Activated naive CD4-positive, alpha-beta T cell treated with anti-CD3 and anti-CD28 coated beads, Interleukin-2, amount 50 U/mL, for 24 hours (primary cell): Measurements from ENCODE around the gene LIMA1.

Experiments
- H3K27ac Mint-ChIP-seq: one replicate; pipeline ENCODE4 v1.8.0; 2021; ENCODE audit warnings: mild to moderate bottlenecking, mixed read lengths
- H3K27me3 Mint-ChIP-seq: one replicate; pipeline ENCODE4 v1.8.0; 2021; ENCODE audit warnings: mixed read lengths
- H3K36me3 Mint-ChIP-seq: one replicate; pipeline ENCODE4 v1.8.0; 2021; ENCODE audit warnings: mixed read lengths
- H3K4me1 Mint-ChIP-seq: one replicate; pipeline ENCODE4 v1.8.0; 2021; ENCODE audit warnings: mixed read lengths
- H3K4me3 Mint-ChIP-seq: one replicate; pipeline ENCODE4 v1.8.0; 2021; ENCODE audit warnings: mild to moderate bottlenecking, mixed read lengths
- H3K9me3 Mint-ChIP-seq: one replicate; pipeline ENCODE4 v1.8.0; 2021; ENCODE audit warnings: mixed read lengths

The LIMA1 gene

GRCh38 chr12:50243507-50243906 lies 39.8 kb downstream of the LIMA1 start:
- Mint-ChIP-seq H3K4me3 (no peak overlapping the region), H3K36me3 (peaks cover 17% of the 10 kb centered on the region), H3K27ac (no peak overlapping the region), H3K4me1 (no peaks in the 10 kb centered on the region), H3K9me3 (no peaks in the 10 kb centered on the region), H3K27me3 (no peaks in the 10 kb centered on the region)

GRCh38 chr12:50242751-50243191 lies 40.5 kb downstream of the LIMA1 start:
- no peak overlapping the region for H3K4me3 Mint-ChIP-seq
- H3K9me3 Mint-ChIP-seq: no peaks in the 10 kb centered on the region
- H3K27ac Mint-ChIP-seq: no peak overlapping the region
- no peaks in the 10 kb centered on the region for H3K27me3 Mint-ChIP-seq
- H3K4me1 Mint-ChIP-seq: no peaks in the 10 kb centered on the region
- peaks cover 15% of the 10 kb centered on the region for H3K36me3 Mint-ChIP-seq

GRCh38 chr12:50241178-50241577 lies 42.1 kb downstream of the LIMA1 start:
- no peak overlapping the region for H3K27ac Mint-ChIP-seq
- no peaks in the 10 kb centered on the region for H3K4me1 Mint-ChIP-seq
- peaks cover 10% of the 10 kb centered on the region for H3K36me3 Mint-ChIP-seq
- no peak overlapping the region for H3K4me3 Mint-ChIP-seq
- no peaks in the 10 kb centered on the region for H3K27me3 Mint-ChIP-seq
- H3K9me3 Mint-ChIP-seq: no peaks in the 10 kb centered on the region

GRCh38 chr12:50240792-50241114 lies 42.6 kb downstream of the LIMA1 start:
- Mint-ChIP-seq H3K4me3 (no peak overlapping the region), H3K36me3 (peaks cover 10% of the 10 kb centered on the region), H3K27me3 (no peaks in the 10 kb centered on the region), H3K27ac (no peak overlapping the region), H3K9me3 (no peaks in the 10 kb centered on the region), H3K4me1 (no peaks in the 10 kb centered on the region)

- Mint-ChIP-seq H3K36me3 (peaks cover 8% of the 10 kb centered on the region), H3K9me3 (no peaks in the 10 kb centered on the region), H3K4me1 (no peaks in the 10 kb centered on the region), H3K27ac (no peak overlapping the region), H3K4me3 (no peak overlapping the region), H3K27me3 (no peaks in the 10 kb centered on the region)
Measured at GRCh38 chr12:50240096-50240791, 43.1 kb downstream of the LIMA1 start.

GRCh38 chr12:50239355-50239891 lies 43.9 kb downstream of the LIMA1 start:
- H3K36me3 Mint-ChIP-seq: peaks cover 5% of the 10 kb centered on the region
- H3K4me1 Mint-ChIP-seq: peaks cover 2% of the 10 kb centered on the region
- no peak overlapping the region for H3K27ac Mint-ChIP-seq
- H3K9me3 Mint-ChIP-seq: no peaks in the 10 kb centered on the region
- H3K4me3 Mint-ChIP-seq: no peak overlapping the region
- H3K27me3 Mint-ChIP-seq: no peaks in the 10 kb centered on the region

- no peak overlapping the region for H3K4me3 Mint-ChIP-seq
- peaks cover 3% of the 10 kb centered on the region for H3K4me1 Mint-ChIP-seq
- no peaks in the 10 kb centered on the region for H3K9me3 Mint-ChIP-seq
- no peaks in the 10 kb centered on the region for H3K27me3 Mint-ChIP-seq
- no peaks in the 10 kb centered on the region for H3K36me3 Mint-ChIP-seq
- no peak overlapping the region for H3K27ac Mint-ChIP-seq
Measured at GRCh38 chr12:50234347-50234746, 49.0 kb downstream of the LIMA1 start.

GRCh38 chr12:50232771-50233209 lies 50.5 kb downstream of the LIMA1 start:
- Mint-ChIP-seq H3K9me3 (no peaks in the 10 kb centered on the region), H3K27me3 (no peaks in the 10 kb centered on the region), H3K36me3 (no peaks in the 10 kb centered on the region), H3K4me1 (peaks cover 3% of the 10 kb centered on the region), H3K27ac (no peak overlapping the region), H3K4me3 (no peak overlapping the region)

- Mint-ChIP-seq H3K4me3 (no peak overlapping the region), H3K4me1 (peaks cover 3% of the 10 kb centered on the region), H3K27me3 (no peaks in the 10 kb centered on the region), H3K27ac (no peak overlapping the region), H3K36me3 (no peaks in the 10 kb centered on the region), H3K9me3 (no peaks in the 10 kb centered on the region)
Measured at GRCh38 chr12:50232206-50232605, 51.1 kb downstream of the LIMA1 start.

GRCh38 chr12:50231346-50231745 lies 52.0 kb downstream of the LIMA1 start:
- Mint-ChIP-seq H3K9me3 (no peaks in the 10 kb centered on the region), H3K27ac (no peak overlapping the region), H3K4me3 (no peak overlapping the region), H3K36me3 (no peaks in the 10 kb centered on the region), H3K4me1 (peaks cover 3% of the 10 kb centered on the region), H3K27me3 (no peaks in the 10 kb centered on the region)

GRCh38 chr12:50230217-50230616 lies 53.1 kb downstream of the LIMA1 start:
- Mint-ChIP-seq H3K9me3 (no peaks in the 10 kb centered on the region), H3K27me3 (no peaks in the 10 kb centered on the region), H3K27ac (no peak overlapping the region), H3K36me3 (no peaks in the 10 kb centered on the region), H3K4me1 (peaks cover 7% of the 10 kb centered on the region), H3K4me3 (no peak overlapping the region)

- H3K9me3 Mint-ChIP-seq: no peaks in the 10 kb centered on the region
- H3K27ac Mint-ChIP-seq: peak overlapping the region; percentile 66
- H3K4me1 Mint-ChIP-seq: peaks cover 25% of the 10 kb centered on the region
- peak overlapping the region; percentile 45 for H3K4me3 Mint-ChIP-seq
- no peaks in the 10 kb centered on the region for H3K27me3 Mint-ChIP-seq
- H3K36me3 Mint-ChIP-seq: no peaks in the 10 kb centered on the region
Measured at GRCh38 chr12:50224026-50224692, 59.2 kb downstream of the LIMA1 start.

- Mint-ChIP-seq H3K4me1 (peaks cover 32% of the 10 kb centered on the region), H3K4me3 (no peak overlapping the region), H3K27ac (no peak overlapping the region), H3K27me3 (no peaks in the 10 kb centered on the region), H3K9me3 (no peaks in the 10 kb centered on the region), H3K36me3 (no peaks in the 10 kb centered on the region)
Measured at GRCh38 chr12:50222275-50222783, 61.0 kb downstream of the LIMA1 start.

- H3K4me3 Mint-ChIP-seq: no peak overlapping the region
- peaks cover 36% of the 10 kb centered on the region for H3K4me1 Mint-ChIP-seq
- no peak overlapping the region for H3K27ac Mint-ChIP-seq
- H3K27me3 Mint-ChIP-seq: no peaks in the 10 kb centered on the region
- no peaks in the 10 kb centered on the region for H3K9me3 Mint-ChIP-seq
- no peaks in the 10 kb centered on the region for H3K36me3 Mint-ChIP-seq
Measured at GRCh38 chr12:50221228-50222008, 61.9 kb downstream of the LIMA1 start.

- H3K9me3 Mint-ChIP-seq: no peaks in the 10 kb centered on the region
- H3K4me1 Mint-ChIP-seq: peaks cover 35% of the 10 kb centered on the region
- no peaks in the 10 kb centered on the region for H3K36me3 Mint-ChIP-seq
- H3K4me3 Mint-ChIP-seq: peak overlapping the region; percentile 27
- no peaks in the 10 kb centered on the region for H3K27me3 Mint-ChIP-seq
- H3K27ac Mint-ChIP-seq: peak overlapping the region; percentile 61
Measured at GRCh38 chr12:50220363-50220995, 62.8 kb downstream of the LIMA1 start.
